Activated T-cell treated with anti-CD3 and anti-CD28 coated beads, Interleukin-2, amount 50 U/mL, for 1 hour (primary cell): ENCODE measurements around the gene ATP6V0D1.
A peak's percentile ranks its signal among the peaks of the same experiment; 100 is the strongest.
"Not testable (repeated sequence)": the region's sequence is repeated elsewhere in the genome, so short reads cannot be mapped to it uniquely, and the experiment has no call there.

Experiments used
- DNase-seq: peaks from one replicate; pipeline ENCODE4 v3.0.0-alpha.2; 2020

The ATP6V0D1 gene

GRCh38 chr16:67480833-67481560, at the start of gene ATP6V0D1:
TSS of gene ATP6V0D1 (minus strand) at chr16:67481157. CDS start at chr16:67481086, 71 bp downstream.
- DNase-seq: peak; percentile 99

GRCh38 chr16:67530013-67530939, 49.3 kb upstream of the ATP6V0D1 start:
- peak; percentile 36 for DNase-seq

- peak; percentile 29 for DNase-seq
These were observed 48.6 kb upstream of the ATP6V0D1 start for GRCh38 chr16:67529582-67530012.

- DNase-seq: no peak
These were observed 48.1 kb upstream of the ATP6V0D1 start for GRCh38 chr16:67528870-67529581.

GRCh38 chr16:67528222-67528869, 47.4 kb upstream of the ATP6V0D1 start, which contains the start of gene RIPOR1:
TSS of gene RIPOR1 (plus strand) at chr16:67528829. CDS start at chr16:67538447, 9,618 bp downstream.
- DNase-seq: peak; percentile 62

GRCh38 chr16:67526149-67526791, 45.3 kb upstream of the ATP6V0D1 start:
- no peak for DNase-seq

- no peak for DNase-seq
These were observed 44.4 kb upstream of the ATP6V0D1 start for GRCh38 chr16:67525176-67525860.

- peak; percentile 98 for DNase-seq
These were observed 40.3 kb upstream of the ATP6V0D1 start for GRCh38 chr16:67521095-67521804.

GRCh38 chr16:67519242-67519641, 38.3 kb upstream of the ATP6V0D1 start:
- DNase-seq: no peak

- no peak for DNase-seq
These were observed 37.7 kb upstream of the ATP6V0D1 start for GRCh38 chr16:67518676-67519075.

- DNase-seq: no peak
These were observed 36.9 kb upstream of the ATP6V0D1 start for GRCh38 chr16:67517661-67518423.

- no peak for DNase-seq
These were observed 36.1 kb upstream of the ATP6V0D1 start for GRCh38 chr16:67517155-67517445.

GRCh38 chr16:67516296-67517154, 35.6 kb upstream of the ATP6V0D1 start:
- no peak for DNase-seq

- peak; percentile 75 for DNase-seq
These were observed 33.4 kb upstream of the ATP6V0D1 start for GRCh38 chr16:67514382-67514828.

- not testable (repeated sequence) for DNase-seq
These were observed 32.9 kb upstream of the ATP6V0D1 start for GRCh38 chr16:67513892-67514291.

GRCh38 chr16:67509016-67509415, 28.1 kb upstream of the ATP6V0D1 start:
- DNase-seq: no peak

- no peak for DNase-seq
These were observed 25.5 kb upstream of the ATP6V0D1 start for GRCh38 chr16:67506468-67506867.

GRCh38 chr16:67504031-67505021, 23.4 kb upstream of the ATP6V0D1 start:
- peak; percentile 37 for DNase-seq
